ENCODE data around the gene BEST2. TPM values are rescaled to one million over a fixed set of nuclear protein-coding genes. Genes with fewer than 3 reads are reported as not detected.
"Not testable (repeated sequence)": the region's sequence is repeated elsewhere in the genome, so short reads cannot be mapped to it uniquely, and the experiment has no call there.

BEST2 gene
- total RNA-seq: not detected

DNA sequence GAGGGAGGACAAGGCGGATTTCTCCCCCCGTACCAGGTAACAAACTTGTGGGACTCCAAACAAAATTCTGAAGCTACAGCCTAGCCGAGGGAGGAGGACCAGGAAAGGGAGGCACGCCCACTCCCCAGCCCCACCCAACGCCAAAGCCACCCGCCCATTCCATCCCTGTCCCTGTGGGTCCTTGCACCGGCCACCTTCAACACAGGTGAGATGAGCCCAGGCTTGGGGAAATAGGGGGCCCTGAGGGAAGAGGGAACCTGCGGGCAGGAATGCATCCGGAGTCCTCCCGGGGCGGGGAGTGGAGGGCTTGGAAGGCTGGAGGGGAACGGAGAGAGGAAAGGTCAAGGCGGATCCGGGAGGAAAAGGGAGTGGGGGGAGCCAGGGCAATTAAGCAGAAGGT is at the start of gene BEST2:
Gene BEST2 (plus strand): TSS at position 157 of the 400 bp plus-strand sequence. CDS start 802 bp downstream, outside the sequence.
- DNase-seq: no peak

DNA sequence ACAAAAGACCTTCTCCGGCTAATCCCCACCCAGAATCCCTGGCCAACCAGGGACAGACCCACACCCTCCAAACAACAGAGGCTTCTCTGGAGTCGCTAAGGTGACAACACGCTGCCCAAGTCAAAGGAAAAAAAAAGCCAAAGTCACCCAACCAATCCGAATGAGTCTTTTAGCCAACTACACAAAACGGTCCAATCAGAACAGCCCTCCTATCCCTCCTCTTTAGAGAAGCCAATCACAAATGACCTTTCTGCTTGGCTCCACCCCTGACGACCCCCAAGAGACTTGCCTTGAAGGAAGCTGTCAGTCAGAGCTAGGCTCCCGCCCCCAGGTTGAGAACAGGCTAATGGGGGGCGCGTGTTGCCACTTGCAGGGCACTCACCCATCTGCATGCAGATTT is 48.5 kb upstream of the BEST2 start:
- peak; percentile 58 for DNase-seq

DNA sequence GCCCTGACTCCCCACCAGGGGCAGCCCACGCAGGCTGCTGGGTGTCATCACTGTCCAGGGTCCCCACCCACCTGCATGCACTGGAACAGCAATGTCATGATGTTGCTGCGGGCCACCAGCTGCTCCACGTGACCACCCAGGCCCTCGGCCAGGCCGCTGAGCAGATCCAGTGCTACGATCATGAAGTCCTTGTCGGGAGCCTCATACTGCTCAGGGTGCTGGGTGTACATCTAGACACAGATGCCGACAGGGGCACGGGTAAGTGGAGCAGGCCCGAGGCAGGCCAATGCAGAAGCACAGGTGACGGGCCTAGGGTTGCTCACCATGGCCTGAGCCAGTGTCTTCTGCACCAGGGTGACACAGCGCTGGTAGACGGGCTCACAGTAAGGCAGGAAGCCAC is 46.4 kb upstream of the BEST2 start:
- no peak for DNase-seq

DNA sequence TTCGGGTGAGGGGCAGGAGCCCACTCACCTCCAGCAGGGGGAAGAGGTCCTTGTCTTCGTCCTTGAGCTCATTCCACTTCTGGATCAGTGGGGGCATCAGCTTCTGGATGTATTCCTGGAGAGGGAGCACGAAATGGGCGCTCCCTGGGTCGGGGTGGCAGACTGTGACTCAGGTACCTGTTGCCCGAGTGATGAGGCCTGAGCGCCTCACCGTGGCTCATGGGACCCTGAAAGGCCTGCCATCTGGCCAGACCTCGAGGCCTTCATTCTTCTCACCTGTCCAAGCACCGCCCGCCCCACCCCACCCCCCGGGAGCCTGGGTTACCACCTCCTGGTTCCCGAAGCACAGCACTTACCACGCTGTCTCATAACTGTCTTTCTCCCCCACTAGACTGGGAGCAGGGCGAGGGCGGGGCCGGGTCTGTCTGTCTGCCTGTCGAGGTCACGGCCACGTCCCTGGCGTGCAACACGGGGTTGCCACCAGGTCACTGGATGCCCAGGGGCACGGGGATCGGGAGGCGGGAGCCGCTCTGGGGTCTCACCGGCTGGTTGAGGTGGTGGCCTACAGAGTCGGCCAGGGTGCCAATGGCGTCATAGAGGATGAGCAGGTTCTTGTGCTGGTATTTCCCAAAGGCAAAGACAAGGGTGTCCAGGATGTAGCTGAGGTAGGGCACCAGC is 45.8 kb upstream of the BEST2 start:
- no peak for DNase-seq

DNA sequence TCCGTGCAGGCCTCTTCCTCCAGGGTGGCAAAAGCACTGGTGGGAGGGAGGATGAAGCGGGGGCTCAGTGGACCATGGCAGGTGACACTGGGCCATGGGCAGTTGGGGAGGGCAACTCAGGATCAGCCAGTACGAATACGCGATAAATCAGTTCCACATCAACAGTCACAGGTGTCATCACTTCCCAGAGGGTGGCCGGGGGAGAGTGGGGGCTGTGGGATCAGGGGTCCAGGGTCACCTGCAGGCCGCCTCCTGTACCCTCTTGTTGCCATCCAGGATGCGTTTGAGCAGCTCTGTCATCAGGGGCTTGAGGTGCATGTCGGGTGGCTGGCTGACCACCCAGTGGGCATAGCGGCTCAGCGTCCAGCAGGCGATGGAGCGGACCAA is 45.3 kb upstream of the BEST2 start:
- DNase-seq: no peak

DNA sequence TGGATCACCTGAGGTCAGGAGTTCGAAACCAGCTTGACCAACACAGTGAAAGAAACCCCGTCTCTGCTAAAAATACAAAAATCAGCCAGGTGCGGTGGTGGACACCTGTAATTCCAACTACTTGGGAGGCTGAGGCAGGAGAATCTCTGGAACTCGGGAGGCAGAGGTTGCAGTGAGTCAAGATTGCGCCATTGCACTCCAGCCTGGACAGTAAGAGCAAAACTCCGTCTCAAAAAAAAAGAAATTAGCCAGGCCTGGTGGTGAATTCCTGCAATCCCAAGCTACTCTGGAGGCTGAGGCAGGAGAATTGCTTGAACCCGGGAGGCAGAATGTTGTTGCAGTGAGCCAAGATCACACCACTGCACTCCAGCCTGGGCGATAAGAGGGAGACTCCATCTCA is 43.0 kb upstream of the BEST2 start:
- no peak for DNase-seq

DNA sequence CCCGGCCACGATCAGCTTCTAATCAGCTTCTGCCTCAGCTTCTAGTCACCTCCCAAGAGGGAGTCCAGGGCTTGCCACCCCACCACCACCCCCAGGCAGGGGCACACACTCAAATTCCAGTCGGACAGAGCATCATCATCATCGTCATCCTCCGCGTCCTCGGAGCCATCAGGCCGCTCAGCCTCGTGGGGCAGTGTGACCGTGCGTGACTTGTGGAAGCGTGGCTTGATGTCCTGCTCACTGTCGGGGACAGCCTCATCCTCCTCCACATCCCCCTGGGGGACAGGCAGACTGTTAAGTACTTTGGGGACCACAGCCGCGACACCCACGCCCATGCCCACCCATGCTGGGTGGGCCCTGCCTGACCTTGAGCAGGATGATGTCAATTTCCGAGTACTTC is 40.4 kb upstream of the BEST2 start:
- DNase-seq: no peak

DNA sequence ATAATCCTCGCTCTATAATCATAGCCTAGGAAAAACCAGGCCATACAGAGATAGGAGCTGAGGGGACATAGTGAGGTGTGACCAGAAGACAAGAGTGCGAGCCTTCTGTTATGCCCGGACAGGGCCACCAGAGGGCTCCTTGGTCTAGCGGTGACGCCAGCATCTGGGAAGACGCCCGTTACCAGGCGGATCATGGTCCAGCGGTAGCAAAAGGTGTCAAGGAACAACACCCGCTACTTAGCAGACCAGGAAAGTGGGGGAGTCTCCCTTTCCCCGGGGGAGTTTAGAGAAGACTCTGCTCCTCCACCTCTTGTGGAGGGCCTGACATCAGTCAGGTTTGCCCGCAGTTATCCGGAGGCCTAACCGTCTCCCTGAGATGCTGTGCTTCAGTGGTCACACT is 39.5 kb upstream of the BEST2 start:
- DNase-seq: not testable (repeated sequence)

DNA sequence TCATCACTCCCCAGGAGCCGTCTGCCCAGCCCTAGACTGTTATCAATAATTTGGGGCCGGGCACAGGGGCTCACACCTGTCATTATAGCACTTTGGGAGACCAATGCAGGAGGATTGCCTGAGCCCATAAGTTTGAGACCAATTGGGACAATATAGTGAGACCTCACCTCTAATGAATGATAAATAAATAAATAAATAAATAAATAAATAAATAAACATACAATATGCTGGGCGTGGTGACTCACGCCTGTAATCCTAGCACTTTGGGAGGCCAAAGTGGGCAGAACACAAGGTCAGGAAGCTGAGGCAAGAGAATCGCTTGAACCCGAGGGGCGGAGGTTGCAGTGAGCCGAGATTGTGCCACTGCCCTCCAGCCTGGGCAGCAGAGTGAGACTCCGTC is 38.3 kb upstream of the BEST2 start:
- DNase-seq: not testable (repeated sequence)

DNA sequence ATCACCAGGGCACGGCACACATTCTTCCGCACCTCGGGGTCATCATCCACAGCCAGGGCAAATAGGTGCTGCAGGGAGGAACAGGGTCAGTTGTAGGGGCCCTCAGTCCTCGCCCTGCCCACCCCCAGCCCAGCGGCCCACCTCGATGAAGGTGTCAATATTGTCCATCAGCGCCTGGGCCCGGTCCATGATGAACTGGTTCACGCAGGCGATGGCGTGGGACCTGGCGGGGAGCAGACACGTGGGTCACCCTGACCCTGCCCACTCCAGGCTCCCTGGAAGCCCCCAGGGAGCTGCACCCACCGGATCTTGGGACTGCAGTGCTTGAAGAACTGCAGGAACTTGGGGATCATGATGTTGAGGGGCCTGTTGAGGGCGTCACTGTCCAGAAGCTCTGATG is 36.5 kb upstream of the BEST2 start:
- DNase-seq: no peak

DNA sequence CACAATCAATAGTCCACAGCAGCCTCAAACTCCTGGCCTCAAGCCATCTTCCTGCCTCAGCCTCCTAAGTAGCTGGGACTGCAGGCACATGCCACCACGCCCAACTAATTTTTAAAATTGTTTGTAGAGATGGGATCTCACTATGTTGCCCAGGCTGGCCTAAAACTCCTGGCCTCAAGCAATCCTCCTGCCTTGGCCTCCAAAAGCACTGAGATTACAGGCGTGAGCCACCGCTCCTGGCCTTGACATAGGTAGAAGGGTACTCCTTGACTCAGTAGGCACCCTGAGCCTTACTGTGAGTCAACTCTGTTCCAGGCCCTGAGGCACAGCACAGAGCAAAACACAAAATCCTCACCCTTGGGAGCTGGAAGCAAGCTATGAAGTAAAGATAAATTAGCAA is 35.7 kb upstream of the BEST2 start:
- no peak for DNase-seq

DNA sequence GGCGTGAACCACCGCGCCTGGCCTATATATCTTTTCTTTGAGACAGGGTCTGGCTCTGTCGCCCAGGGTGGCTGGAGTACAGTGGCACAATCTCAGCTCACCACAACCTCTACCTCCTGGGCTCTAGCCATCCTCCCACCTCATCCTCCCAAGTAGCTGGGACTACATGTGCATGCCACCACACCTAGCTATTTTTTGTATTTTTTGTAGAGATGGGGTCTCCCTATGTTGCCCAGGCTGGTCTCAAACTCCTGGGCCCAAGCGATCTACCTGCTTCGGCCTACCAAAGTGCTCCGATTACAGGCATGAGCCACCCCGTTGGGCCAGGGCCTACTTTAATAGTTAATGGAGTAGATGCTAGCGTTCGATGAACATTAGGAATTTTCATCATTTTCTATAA is 31.3 kb upstream of the BEST2 start:
- DNase-seq: no peak

DNA sequence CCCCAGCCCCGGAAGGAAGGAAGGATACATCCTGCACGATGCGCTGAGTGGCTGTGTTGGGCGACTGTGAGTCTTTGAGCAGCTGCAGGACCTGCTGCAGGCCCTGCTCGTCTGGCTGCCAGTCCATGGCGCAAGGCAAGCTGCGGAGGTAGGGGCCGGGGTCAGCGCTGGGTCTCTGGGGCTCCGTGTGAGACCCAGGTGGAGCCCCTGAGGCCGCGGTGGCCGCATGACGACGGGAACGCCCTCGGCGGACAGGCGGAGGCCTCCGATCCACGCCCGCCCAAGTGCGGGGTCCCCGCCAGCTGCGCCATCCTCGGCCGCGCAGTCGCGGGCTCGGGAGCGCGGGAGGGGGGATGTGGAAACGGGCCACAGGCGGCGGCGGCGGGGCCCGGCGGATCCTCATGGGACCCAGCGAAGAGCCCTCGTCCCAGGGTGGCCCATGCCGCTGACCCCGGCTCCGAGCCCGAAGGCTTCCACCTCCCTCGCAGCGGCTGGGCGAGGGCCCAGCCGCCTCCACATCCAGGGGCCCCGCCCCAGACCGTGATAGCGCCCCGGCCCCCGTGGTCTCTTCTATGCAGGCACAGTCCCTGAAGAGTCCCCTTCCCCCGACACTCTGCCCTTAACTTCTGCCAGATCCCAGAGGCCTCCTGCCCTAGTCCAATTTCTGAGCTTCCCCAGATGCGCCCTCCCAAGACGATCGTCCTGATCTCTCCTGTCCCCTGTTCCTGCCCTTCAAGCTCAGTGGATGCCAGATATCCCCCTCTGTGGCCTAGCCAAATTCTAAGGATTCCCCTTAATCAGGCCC is 30.5 kb upstream of the BEST2 start:
- DNase-seq: peak; percentile 46

DNA sequence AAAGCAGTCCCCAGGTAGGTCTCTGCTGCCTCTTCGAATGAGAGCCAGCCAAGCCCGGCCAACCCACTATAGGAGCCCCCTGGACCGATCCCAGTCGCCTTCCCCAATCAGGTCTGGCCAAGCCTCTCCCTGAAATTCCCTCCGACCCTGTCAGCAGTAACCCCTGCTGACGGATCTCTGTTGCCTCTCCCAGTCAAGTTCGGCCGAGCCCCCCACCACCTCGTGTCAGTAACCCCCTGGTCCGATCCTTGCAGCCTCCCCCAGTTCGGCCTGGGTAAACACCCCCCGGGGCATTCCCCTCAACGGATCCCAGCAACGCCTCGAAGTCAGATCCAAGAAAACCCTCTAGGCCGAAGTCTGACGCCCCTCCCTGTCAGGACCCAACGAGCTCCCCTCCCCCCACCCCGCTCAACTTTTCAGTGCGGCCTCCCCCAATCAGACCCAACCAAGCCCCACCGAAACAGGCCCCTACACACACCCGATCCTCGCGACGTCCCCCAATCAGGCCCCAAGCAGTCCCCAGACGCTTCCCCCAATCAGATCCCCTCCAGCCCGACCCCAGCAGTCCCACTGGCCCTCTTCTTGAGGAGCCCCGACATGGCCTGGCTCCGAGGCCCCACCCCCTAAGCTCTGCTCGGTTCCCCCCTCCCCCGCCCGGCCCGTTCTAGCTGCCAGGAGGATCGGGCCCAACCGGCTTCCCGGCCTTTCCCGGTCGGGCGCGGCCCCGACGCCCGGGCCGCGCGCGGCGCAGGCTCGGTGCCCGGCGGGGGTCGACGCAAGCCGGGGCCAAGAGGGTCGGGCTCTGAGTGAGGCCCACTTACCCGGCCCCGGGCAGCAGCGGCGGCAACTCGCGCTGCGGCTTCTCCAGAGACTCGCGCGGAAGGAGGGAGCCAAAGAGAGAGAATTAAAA is 29.7 kb upstream of the BEST2 start:
- peak; percentile 88 for DNase-seq

DNA sequence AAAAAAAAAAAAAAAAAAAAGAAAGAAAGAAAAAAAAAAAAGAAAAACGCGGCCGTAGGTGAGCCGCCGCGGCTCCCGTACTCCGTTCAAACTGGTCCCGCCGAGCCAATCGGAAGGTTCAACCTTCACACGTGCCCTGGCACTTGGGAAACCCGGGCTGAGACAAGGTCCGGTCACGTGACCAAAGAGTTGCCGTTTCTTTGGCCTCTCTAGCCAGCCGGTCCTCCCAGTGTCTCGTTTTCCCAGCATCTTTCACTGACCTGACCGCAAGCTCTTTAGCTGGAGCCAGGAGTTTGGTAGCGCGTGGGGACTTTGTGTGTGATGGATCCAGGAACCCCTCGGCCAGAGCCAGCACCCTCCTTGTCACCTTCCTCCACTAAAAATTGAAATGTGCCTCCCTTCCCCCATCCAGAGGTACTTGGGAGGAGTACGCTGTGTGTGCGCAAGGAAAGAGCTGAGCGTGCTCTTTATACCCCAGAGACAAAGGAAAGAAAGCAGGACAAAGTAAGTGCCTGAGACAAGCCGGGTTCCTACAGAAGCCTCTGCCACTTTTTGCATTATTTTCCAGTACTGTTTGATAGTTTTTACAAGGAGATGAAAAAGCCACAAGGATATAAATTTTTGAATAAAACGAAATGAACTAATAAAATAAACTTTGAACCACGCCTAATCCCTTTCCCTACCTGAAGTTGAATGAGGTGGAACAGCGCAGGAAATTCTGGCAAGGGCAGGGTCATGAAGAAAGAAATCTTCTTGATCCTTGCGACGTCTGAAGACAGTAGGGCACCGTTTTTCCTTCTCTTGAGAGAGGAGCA is 28.8 kb upstream of the BEST2 start:
- peak; percentile 99 for DNase-seq

DNA sequence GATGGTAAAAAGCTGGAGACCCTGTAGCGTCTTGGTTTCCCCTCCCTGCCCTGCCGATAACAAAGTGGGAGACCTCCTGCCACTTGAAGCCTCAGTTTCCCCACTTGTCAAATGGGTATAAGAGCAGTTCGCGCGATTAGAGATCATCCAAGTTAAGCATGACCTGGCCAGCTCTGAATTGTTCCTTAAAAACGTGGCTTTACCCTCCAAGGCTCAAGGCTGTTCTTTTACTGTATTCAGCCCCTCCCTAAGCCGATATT is 28.3 kb upstream of the BEST2 start:
- DNase-seq: no peak

DNA sequence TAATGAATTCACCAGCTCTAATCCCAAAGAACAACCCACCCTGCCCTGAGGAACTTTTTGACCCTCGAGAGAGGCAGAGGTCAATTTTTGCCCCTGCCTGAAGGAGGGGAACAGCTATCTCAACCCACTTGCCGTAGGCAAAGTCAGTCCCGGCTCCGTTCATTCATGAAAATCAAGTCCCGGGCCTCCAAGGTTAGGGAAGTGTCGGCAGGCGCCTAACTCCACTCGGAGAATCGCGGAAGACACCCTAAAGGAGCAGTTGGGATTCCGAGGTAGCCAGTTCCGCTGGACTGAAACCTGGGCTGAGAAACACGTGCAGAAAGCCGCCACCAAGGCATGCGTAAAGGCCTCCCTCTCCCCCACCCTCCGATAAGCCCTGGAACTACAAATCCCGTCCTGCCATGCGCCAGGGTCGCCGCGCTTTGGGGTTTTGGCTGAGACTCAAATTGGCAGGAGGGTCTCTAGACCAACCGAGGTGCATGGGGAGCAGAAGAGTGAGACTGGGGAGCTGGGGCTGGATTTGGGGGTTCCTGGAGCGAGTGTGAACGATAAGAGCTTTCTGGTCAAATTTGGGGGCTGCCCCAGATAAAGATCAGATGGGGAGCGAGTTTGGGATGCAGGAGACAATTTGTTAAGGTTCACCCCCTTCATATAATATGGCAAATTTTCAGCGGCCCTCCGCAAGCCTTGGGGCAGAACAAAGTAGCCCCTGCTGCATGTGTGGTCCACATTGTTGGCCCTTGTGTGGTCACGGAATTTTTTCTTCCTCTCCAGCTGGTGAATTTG is 27.8 kb upstream of the BEST2 start, which contains the start of gene TNPO2:
Gene TNPO2 (minus strand): TSS at position 292 of the 786 bp plus-strand sequence. CDS start 2,955 bp downstream, outside the sequence.
- DNase-seq: peak; percentile 80

DNA sequence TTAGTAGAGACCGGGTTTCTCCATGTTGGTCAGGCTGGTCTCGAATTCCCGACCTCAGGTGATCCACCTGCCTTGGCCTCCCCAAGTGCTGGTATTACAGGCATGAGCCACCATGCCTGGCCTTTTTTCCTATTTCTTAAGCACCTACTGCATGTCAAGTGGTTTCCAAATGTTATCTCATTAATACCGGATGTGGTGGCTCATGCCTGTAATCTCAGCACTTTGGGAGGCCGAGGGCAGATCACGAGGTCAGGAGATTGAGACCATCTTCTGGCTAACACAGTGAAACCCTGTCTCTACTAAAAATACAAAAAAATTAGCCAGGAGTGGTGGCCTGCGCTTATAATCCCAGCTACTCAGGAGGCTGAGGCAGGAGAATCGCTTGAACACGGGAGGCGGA is 26.0 kb upstream of the BEST2 start:
- DNase-seq: not testable (repeated sequence)

DNA sequence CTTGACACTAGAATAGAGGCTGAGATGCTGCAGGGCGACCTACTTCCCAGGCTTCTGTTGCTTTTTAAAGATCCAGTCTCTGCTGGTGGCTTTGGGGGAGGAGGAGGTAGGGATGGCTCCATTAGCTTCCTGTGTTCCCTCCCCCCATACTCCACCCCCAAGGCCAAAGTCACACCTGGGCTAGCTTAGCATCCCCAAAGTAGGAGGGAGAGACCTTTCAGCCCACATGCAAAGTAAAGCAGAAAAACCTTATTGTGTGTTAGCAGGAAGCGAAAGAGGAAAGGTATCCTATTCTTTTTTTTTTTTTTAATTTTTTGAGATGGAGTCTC is 24.6 kb upstream of the BEST2 start:
- DNase-seq: no peak

DNA sequence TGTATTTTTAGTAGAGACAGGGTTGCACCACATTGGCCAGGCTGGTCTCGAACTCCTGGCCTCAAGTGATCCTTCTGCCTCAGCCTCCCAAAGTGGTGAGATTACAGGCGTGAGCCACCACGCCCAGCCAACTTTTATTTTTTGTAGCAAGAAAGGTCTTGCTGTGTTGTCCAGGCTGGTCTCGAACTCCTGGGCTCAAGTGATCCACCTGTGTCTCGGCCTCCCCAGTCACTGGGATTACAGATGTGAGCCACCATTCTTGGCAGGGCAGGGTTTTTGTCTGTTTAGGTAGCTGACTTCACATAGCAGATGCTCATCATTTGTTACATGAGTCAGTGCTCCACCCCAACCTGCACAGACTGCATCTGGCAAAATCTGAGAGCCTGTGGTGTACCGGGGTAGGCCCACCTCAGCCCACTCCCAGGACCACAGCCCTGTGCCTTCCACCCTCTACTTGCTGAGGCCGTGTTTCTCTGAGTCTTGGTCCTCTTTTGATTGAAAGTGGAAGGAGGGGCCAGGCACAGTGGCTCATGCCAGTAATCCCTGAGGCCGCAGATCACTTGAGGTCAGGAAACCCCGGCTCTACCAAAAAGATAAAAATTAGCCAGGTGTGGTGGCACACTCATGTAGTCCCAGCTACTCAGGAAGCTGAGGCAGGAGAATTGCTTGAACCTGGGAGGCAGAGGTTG is 23.7 kb upstream of the BEST2 start:
- DNase-seq: no peak

DNA sequence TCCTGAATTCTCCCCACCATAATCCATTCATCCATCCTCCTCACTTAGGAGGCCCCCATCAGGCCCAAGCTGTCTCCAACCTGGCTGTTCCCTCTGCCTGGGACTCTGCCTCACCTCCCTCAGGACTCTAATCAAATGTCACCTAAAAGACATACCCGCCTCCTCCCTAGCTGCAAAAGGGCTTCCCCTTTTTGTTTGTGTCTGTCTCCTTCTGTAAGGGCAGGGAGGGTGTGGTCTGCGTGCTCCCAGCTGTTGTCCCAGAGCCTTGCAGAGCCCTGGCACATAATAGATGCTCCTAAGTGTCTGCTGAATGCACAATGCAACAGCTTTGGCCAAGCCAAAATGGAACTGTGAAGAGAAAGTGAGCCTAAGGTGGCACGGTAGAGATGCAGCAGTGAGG is 21.5 kb upstream of the BEST2 start:
- DNase-seq: no peak

All from tongue (tissue), 2 donors.